Head of caudate nucleus (tissue), 42 donors: ENCODE results near the gene FAR2.
"Not testable (repeated sequence)": the region's sequence is repeated elsewhere in the genome, so short reads cannot be mapped to it uniquely, and the experiment has no call there.

ENCODE experiments used
- DNase-seq, 42 donors: peaks; one replicate each; pipeline versions ENCODE4 v3.0.0 to v3.0.0-alpha.2; 2020 to 2021; ENCODE audit warnings: mixed read lengths in 7 of 42
- intact Hi-C: fragments of 100-400 bp; cut with DNase I; formaldehyde crosslinking; loops from one replicate; pipeline ENCODE4 v1.15.0; 2022

FAR2 gene

GRCh38 chr12:29256598-29256997 is 107.5 kb downstream of the FAR2 start:
- no peak for DNase-seq
- intact Hi-C loops, result no loop called here

- intact Hi-C loops, result not testable (repeated sequence)
Observed at GRCh38 chr12:29257687-29258086, 108.6 kb downstream of the FAR2 start.

GRCh38 chr12:29264424-29264823 is 115.3 kb downstream of the FAR2 start:
- intact Hi-C loops, result no loop called here
- no peak for DNase-seq

More at GRCh38 chr12:29257687-29258086, 108.6 kb downstream of the FAR2 start:
- not testable (repeated sequence) for DNase-seq

- intact Hi-C loops, result no loop called here
- no peak for DNase-seq
Observed at GRCh38 chr12:29269706-29270408, 120.8 kb downstream of the FAR2 start.

GRCh38 chr12:29270446-29270845 is 121.4 kb downstream of the FAR2 start:
- intact Hi-C loops, result no loop called here
- DNase-seq, result no peak

GRCh38 chr12:29273178-29273843 is 124.2 kb downstream of the FAR2 start:
- no peak for DNase-seq
- intact Hi-C loops, result no loop called here

- intact Hi-C loops, result no loop called here
- DNase-seq, result no peak
Observed at GRCh38 chr12:29275834-29276233, 126.8 kb downstream of the FAR2 start.

- intact Hi-C loops, result no loop called here
- DNase-seq, result no peak
Observed at GRCh38 chr12:29277231-29277630, 128.2 kb downstream of the FAR2 start.

GRCh38 chr12:29278673-29279420 is 129.8 kb downstream of the FAR2 start:
- no peak for DNase-seq
- intact Hi-C loops, result no loop called here

GRCh38 chr12:29281371-29282005 is 132.4 kb downstream of the FAR2 start:
- DNase-seq, result no peak
- intact Hi-C loops, result no loop called here

GRCh38 chr12:29282031-29282816 is 133.1 kb downstream of the FAR2 start:
- DNase-seq, result no peak
- intact Hi-C loops, result no loop called here

GRCh38 chr12:29283969-29284700 is 135.1 kb downstream of the FAR2 start:
- DNase-seq, result no peak
- intact Hi-C loops, result no loop called here

GRCh38 chr12:29286081-29286790 is 137.2 kb downstream of the FAR2 start:
- no peak for DNase-seq
- intact Hi-C loops, result no loop called here

- intact Hi-C loops, result no loop called here
- DNase-seq, result no peak
Observed at GRCh38 chr12:29287622-29288021, 138.5 kb downstream of the FAR2 start.

GRCh38 chr12:29288031-29288430 is 139.0 kb downstream of the FAR2 start:
- DNase-seq, result no peak
- intact Hi-C loops, result no loop called here

- intact Hi-C loops, result loop anchor here (2.0 kb wide), 1 partner anchor 30 kb away; no protein-coding TSS in a partner anchor
- not testable (repeated sequence) for DNase-seq
Observed at GRCh38 chr12:29290475-29290874, 141.4 kb downstream of the FAR2 start.

- intact Hi-C loops, result loop anchor here (2.0 kb wide), 1 partner anchor 30 kb away; no protein-coding TSS in a partner anchor
- no peak for DNase-seq
Observed at GRCh38 chr12:29291226-29291625, 142.1 kb downstream of the FAR2 start.

GRCh38 chr12:29299633-29300032 is 150.6 kb downstream of the FAR2 start:
- DNase-seq, result no peak
- intact Hi-C loops, result no loop called here
